ENCODE data around the gene FES. TPM values are rescaled to one million over a fixed set of nuclear protein-coding genes. Genes with fewer than 3 reads are reported as not detected.

The FES gene
- total RNA-seq, 2 experiments from 2014 or later = 3.2 to 3.3 TPM

DNA sequence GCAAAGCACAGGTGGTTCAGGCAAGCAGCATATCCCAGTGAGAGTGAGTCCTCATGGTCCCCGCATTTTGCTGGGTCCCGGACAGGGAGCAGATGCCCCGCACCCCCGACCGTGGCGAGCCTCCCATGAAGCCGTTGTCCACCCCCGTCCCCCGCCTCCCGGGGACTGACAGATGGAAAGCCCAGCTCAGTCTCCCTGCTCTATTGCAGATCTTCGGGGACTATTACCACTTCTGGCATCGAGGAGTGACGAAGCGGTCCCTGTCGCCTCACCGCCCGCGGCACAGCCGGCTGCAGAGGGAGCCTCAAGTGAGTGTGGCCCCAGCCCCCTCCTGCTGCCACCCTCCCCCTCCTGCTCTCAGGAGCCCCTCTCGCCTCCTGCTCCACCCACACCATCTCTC is 8.3 kb upstream of the FES start:
- Histone ChIP-seq H4K20me1 (ENCODE audit: insufficient read depth, low read length) (no peaks in the 10 kb centered on the region; the same call in 1 of the 2 replicates), H3K4me2 (ENCODE audit: low read length) (no peak overlapping the region), H3K27ac (ENCODE audit: low read depth, low read length, poor library complexity, severe bottlenecking) (no peak overlapping the region), H2AFZ (ENCODE audit: low read length) (no peak overlapping the region), H3K79me2 (ENCODE audit: insufficient read depth, low read depth, low read length) (no peaks in the 10 kb centered on the region), H3K4me3 (ENCODE audit: low read depth, low read length, poor library complexity, severe bottlenecking) (no peak overlapping the region), H3K9me3 (ENCODE audit: low read length) (no peaks in the 10 kb centered on the region), H3K36me3 (ENCODE audit: insufficient read depth, low read length) (no peaks in the 10 kb centered on the region), H3K9me2 (ENCODE audit: insufficient read depth, low read length) (no peaks in the 10 kb centered on the region), H3K4me1 (ENCODE audit: insufficient read depth, low read length, poor library complexity, severe bottlenecking) (peaks cover 15% of the 10 kb centered on the region)
- intact Hi-C loops (cut with micrococcal nuclease; ENCODE audit: unreplicated experiment) = no loop called here
- BruUV-seq (replicated peaks) = no TSS peak
- ChIA-PET POLR2A (no interaction called here), CTCF (ENCODE audit: unreplicated experiment) (no interaction called here)
- TF ChIP-seq EZH2phosphoT487 (IDR thresholded peaks at IDR 0.05; ENCODE audit: borderline replicate concordance, low read depth, low read length) = no peak
- TF ChIP-seq, protein P1, sequence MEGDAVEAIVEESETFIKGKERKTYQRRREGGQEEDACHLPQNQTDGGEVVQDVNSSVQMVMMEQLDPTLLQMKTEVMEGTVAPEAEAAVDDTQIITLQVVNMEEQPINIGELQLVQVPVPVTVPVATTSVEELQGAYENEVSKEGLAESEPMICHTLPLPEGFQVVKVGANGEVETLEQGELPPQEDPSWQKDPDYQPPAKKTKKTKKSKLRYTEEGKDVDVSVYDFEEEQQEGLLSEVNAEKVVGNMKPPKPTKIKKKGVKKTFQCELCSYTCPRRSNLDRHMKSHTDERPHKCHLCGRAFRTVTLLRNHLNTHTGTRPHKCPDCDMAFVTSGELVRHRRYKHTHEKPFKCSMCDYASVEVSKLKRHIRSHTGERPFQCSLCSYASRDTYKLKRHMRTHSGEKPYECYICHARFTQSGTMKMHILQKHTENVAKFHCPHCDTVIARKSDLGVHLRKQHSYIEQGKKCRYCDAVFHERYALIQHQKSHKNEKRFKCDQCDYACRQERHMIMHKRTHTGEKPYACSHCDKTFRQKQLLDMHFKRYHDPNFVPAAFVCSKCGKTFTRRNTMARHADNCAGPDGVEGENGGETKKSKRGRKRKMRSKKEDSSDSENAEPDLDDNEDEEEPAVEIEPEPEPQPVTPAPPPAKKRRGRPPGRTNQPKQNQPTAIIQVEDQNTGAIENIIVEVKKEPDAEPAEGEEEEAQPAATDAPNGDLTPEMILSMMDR (conservative IDR thresholded peaks at IDR 0.05; ENCODE audit: low read length) = no peak
- no peak for DNase-seq (ENCODE audit: low spot score)

- CTCF ChIA-PET (ENCODE audit: unreplicated experiment) = no interaction called here
- Histone ChIP-seq H2AFZ (ENCODE audit: low read length) (no peak overlapping the region), H3K4me2 (ENCODE audit: low read length) (no peak overlapping the region), H3K79me2 (ENCODE audit: insufficient read depth, low read depth, low read length) (no peaks in the 10 kb centered on the region), H3K36me3 (ENCODE audit: insufficient read depth, low read length) (no peaks in the 10 kb centered on the region), H3K4me1 (ENCODE audit: insufficient read depth, low read length, poor library complexity, severe bottlenecking) (peaks cover 15% of the 10 kb centered on the region), H3K9me2 (ENCODE audit: insufficient read depth, low read length) (no peaks in the 10 kb centered on the region), H3K9me3 (ENCODE audit: low read length) (no peaks in the 10 kb centered on the region), H3K4me3 (ENCODE audit: low read depth, low read length, poor library complexity, severe bottlenecking) (no peak overlapping the region), H3K27ac (ENCODE audit: low read depth, low read length, poor library complexity, severe bottlenecking) (no peak overlapping the region), H4K20me1 (ENCODE audit: insufficient read depth, low read length) (no peaks in the 10 kb centered on the region; the same call in 1 of the 2 replicates)
- DNase-seq (ENCODE audit: low spot score) = no peak
- intact Hi-C loops (cut with micrococcal nuclease; ENCODE audit: unreplicated experiment) = no loop called here
- POLR2A ChIA-PET = no interaction called here
- no peak for TF ChIP-seq EZH2phosphoT487 (IDR thresholded peaks at IDR 0.05; ENCODE audit: borderline replicate concordance, low read depth, low read length)
- TF ChIP-seq, protein P1 (conservative IDR thresholded peaks at IDR 0.05; ENCODE audit: low read length) = no peak
- BruUV-seq (replicated peaks) = no TSS peak
Observed at GRCh38 chr15:90876512-90877170, 7.7 kb upstream of the FES start.

GRCh38 chr15:90877315-90877714 is 7.0 kb upstream of the FES start:
- Histone ChIP-seq H3K9me2 (ENCODE audit: insufficient read depth, low read length) (no peaks in the 10 kb centered on the region), H3K9me3 (ENCODE audit: low read length) (no peaks in the 10 kb centered on the region), H3K36me3 (ENCODE audit: insufficient read depth, low read length) (no peaks in the 10 kb centered on the region), H3K27ac (ENCODE audit: low read depth, low read length, poor library complexity, severe bottlenecking) (no peak overlapping the region), H2AFZ (ENCODE audit: low read length) (no peak overlapping the region), H3K79me2 (ENCODE audit: insufficient read depth, low read depth, low read length) (no peaks in the 10 kb centered on the region), H3K4me3 (ENCODE audit: low read depth, low read length, poor library complexity, severe bottlenecking) (no peak overlapping the region), H3K4me2 (ENCODE audit: low read length) (no peak overlapping the region), H4K20me1 (ENCODE audit: insufficient read depth, low read length) (no peaks in the 10 kb centered on the region; the same call in 1 of the 2 replicates), H3K4me1 (ENCODE audit: insufficient read depth, low read length, poor library complexity, severe bottlenecking) (peaks cover 9% of the 10 kb centered on the region)
- TF ChIP-seq EZH2phosphoT487 (IDR thresholded peaks at IDR 0.05; ENCODE audit: borderline replicate concordance, low read depth, low read length) = no peak
- TF ChIP-seq, protein P1 (conservative IDR thresholded peaks at IDR 0.05; ENCODE audit: low read length) = no peak
- CTCF ChIA-PET (ENCODE audit: unreplicated experiment) = no interaction called here
- intact Hi-C loops (cut with micrococcal nuclease; ENCODE audit: unreplicated experiment) = no loop called here
- no TSS peak for BruUV-seq (replicated peaks)
- no peak for DNase-seq (ENCODE audit: low spot score)
- POLR2A ChIA-PET = no interaction called here

Measured in OCI-LY7 (cell line).